ENCODE results near the gene PRM2. TPM values are rescaled to one million over a fixed set of nuclear protein-coding genes. Genes with fewer than 3 reads are reported as not detected.

The PRM2 gene
- polyA plus RNA-seq, 1 of the 3 experiments (the other 2 are of a cell fraction): not detected

DNA sequence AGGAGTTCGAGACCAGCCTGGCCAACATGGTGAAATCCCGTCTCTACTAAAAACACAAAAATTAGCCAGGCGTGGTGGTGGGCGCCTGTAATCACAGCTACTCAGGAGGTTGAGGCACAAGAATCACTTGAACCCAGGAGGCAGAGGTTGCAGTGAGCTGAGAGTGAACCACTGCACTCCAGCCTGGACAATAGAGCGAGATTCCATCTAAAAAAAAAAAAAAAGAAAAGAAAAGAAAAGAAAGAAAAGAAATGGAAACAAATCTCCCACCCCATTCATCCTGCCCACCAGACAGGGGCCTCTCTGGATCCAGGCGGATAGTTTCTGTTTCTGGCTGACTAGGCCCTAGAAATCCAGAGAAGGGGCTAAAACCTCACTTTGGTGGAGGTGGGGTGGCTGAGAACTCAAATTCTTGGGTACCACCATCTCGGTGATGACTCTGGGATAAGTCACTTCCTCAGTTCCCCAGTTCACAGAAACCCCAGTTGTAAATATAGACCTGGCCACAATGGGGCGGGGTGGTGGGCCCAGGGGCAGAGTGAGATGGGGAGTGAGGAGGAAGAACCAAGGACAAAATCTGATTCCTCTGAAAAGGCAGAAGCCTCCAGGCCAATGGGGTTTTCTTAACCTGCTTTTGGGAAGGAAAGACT is 42.4 kb downstream of the PRM2 start:
- no peaks in the 10 kb centered on the region for H3K9me2 ChIP-seq
- TF ChIP-seq POLR2AphosphoS5 (IDR thresholded peaks at IDR 0.05; ENCODE audit: low read depth, low read length): no peak
- TF ChIP-seq YY1 (IDR thresholded peaks at IDR 0.05; ENCODE audit: low read depth): no peak
- no peak for TF ChIP-seq FOXJ3 (CRISPR knock-in tag; IDR thresholded peaks at IDR 0.05)
- TF ChIP-seq, protein P1, sequence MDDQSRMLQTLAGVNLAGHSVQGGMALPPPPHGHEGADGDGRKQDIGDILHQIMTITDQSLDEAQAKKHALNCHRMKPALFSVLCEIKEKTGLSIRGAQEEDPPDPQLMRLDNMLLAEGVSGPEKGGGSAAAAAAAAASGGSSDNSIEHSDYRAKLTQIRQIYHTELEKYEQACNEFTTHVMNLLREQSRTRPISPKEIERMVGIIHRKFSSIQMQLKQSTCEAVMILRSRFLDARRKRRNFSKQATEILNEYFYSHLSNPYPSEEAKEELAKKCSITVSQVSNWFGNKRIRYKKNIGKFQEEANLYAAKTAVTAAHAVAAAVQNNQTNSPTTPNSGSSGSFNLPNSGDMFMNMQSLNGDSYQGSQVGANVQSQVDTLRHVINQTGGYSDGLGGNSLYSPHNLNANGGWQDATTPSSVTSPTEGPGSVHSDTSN (IDR thresholded peaks at IDR 0.05): no peak
- H2AFZ ChIP-seq (ENCODE audit: low read depth): no peak overlapping the region
- H3K27me3 ChIP-seq (ENCODE audit: insufficient read depth): no peaks in the 10 kb centered on the region
- H4K20me1 ChIP-seq (ENCODE audit: insufficient read depth): no peaks in the 10 kb centered on the region
- no peak for DNase-seq
- H3K9ac ChIP-seq: no peak overlapping the region
- no peak overlapping the region for H3K4me2 ChIP-seq
- H3K4me1 ChIP-seq (ENCODE audit: control insufficient read depth in 1 of 2, insufficient read depth in 2 of 2, low read depth in 1 of 2, low read length in 1 of 2): peaks cover 0 to 4% of the 10 kb centered on the region in 2 experiments; a peak in 1 of 4 replicates
- no peaks in the 10 kb centered on the region for H3K36me3 ChIP-seq (replicated peaks in 1 of 2; ENCODE audit: control insufficient read depth in 1 of 2, insufficient read depth in 2 of 2, low read length in 1 of 2)
- WGBS (ENCODE audit: low lambda C conversion rate): 86% methylated on average over 8 of the region's 8 CpGs
- H3K27ac ChIP-seq (ENCODE audit: low read depth in 2 of 2, low read length in 1 of 2): no peak overlapping the region
- CTCF ChIA-PET: interaction anchor here (1.5 kb wide), 1 partner anchor 21 kb away, joined by 8 read pairs; the partner anchor contains the start of gene SOCS1
- no peaks in the 10 kb centered on the region for H3K79me2 ChIP-seq (ENCODE audit: insufficient read depth)
- H3F3A ChIP-seq (replicated peaks; ENCODE audit: insufficient read depth): no peaks in the 10 kb centered on the region
- POLR2A ChIA-PET: no interaction called here
- no peak overlapping the region for H3K4me3 ChIP-seq (ENCODE audit: low read depth in 2 of 2, low read length in 1 of 2)
- H3K9me3 ChIP-seq: no peaks in the 10 kb centered on the region

DNA sequence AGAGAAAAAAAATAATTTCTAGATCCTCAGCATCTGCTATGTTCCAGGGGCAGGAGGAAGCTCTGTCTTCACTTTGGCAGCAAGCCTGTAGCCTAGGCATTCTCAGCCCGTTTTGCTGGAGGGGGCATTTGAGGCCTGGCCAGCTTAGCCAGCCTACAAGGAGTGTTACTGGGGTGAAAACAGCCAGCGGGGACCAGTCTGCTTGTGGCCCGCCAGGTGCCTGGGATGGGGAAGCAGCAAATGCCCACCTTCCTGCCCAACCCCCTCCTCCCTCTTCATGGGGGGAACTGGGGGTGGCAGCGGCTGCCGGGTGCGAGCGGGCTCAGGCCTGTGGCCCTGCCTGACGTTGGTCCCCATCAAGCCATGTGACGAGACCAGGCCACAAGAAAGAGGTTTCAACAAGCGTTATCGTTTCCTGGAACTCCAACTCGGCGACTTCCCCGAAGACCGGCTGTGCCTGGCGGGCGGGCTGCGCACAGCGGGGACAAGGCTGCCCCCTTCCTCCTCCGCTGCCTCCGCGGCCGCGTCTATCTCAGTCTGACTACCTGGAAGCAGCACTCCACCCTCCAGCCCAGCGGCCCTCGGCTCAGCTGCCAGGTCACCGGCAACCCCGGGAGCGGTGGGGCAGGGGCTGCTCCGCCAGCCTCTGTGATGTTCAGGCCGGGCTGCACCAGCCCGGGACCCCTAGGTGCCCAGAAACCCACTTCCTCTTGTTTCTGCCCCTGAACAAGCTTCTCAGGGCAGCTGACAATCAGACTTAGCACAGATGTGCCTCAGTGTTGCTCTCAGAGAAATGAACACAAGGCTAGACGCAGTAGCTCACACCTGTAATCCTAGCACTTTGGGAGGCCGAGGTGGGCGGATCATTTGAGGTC is 43.2 kb downstream of the PRM2 start:
- H3K79me2 ChIP-seq (ENCODE audit: insufficient read depth): no peaks in the 10 kb centered on the region
- no peak overlapping the region for H3K4me3 ChIP-seq (ENCODE audit: low read depth in 2 of 2, low read length in 1 of 2)
- no peak for TF ChIP-seq NFIC (IDR thresholded peaks at IDR 0.05; ENCODE audit: borderline replicate concordance)
- no peak for TF ChIP-seq FOXM1 (IDR thresholded peaks at IDR 0.05; ENCODE audit: low read depth)
- TF ChIP-seq ZBTB33 (IDR thresholded peaks at IDR 0.05; ENCODE audit: borderline replicate concordance, low read depth): no peak
- TF ChIP-seq TEAD4 (IDR thresholded peaks at IDR 0.05; ENCODE audit: borderline replicate concordance, insufficient read depth): no peak
- no peak for TF ChIP-seq RFX5 (IDR thresholded peaks at IDR 0.05; ENCODE audit: low read length)
- TF ChIP-seq RCOR1 (IDR thresholded peaks at IDR 0.05; ENCODE audit: low read length): no peak
- TF ChIP-seq GATA2 (CRISPR knock-in tag; IDR thresholded peaks at IDR 0.05): no peak
- TF ChIP-seq, protein P1 (IDR thresholded peaks at IDR 0.05): no peak
- no peak for TF ChIP-seq SMC3 (IDR thresholded peaks at IDR 0.05; ENCODE audit: low read depth, low read length)
- TF ChIP-seq MXI1 (IDR thresholded peaks at IDR 0.05; ENCODE audit: low read depth, low read length): no peak
- no peak for TF ChIP-seq CHD2 (IDR thresholded peaks at IDR 0.05; ENCODE audit: low read length, partially characterized antibody)
- TF ChIP-seq TAF1 (IDR thresholded peaks at IDR 0.05; ENCODE audit: borderline replicate concordance, low read depth, low read length): no peak
- no peaks in the 10 kb centered on the region for H3K9me2 ChIP-seq
- no peaks in the 10 kb centered on the region for H3K36me3 ChIP-seq (replicated peaks in 1 of 2; ENCODE audit: control insufficient read depth in 1 of 2, insufficient read depth in 2 of 2, low read length in 1 of 2)
- H2AFZ ChIP-seq (ENCODE audit: low read depth): no peak overlapping the region
- no peaks in the 10 kb centered on the region for H3K9me3 ChIP-seq
- no peak for DNase-seq
- ChIA-PET POLR2A (no interaction called here), CTCF (interaction anchor here (0.6 to 1.5 kb wide), 2 partner anchors 22 to 24 kb away, joined by 4 to 8 read pairs; partner anchors contain the start of gene SOCS1)
- no peaks in the 10 kb centered on the region for H3F3A ChIP-seq (replicated peaks; ENCODE audit: insufficient read depth)
- H3K4me1 ChIP-seq (ENCODE audit: control insufficient read depth in 1 of 2, insufficient read depth in 2 of 2, low read depth in 1 of 2, low read length in 1 of 2): peaks cover 0 to 4% of the 10 kb centered on the region in 2 experiments; a peak in 1 of 4 replicates
- H4K20me1 ChIP-seq (ENCODE audit: insufficient read depth): no peaks in the 10 kb centered on the region
- H3K27me3 ChIP-seq (ENCODE audit: insufficient read depth): no peaks in the 10 kb centered on the region
- WGBS (ENCODE audit: low lambda C conversion rate): 97% methylated on average over 31 of the region's 35 CpGs
- no peak overlapping the region for H3K27ac ChIP-seq (ENCODE audit: low read depth in 2 of 2, low read length in 1 of 2)
- no peak overlapping the region for H3K4me2 ChIP-seq
- no peak overlapping the region for H3K9ac ChIP-seq

All from SK-N-SH (cell line).